Measurements from ENCODE around the gene RFX7. TPM values are rescaled to one million over a fixed set of nuclear protein-coding genes. Genes with fewer than 3 reads are reported as not detected.

The RFX7 gene
- total RNA-seq (2022; extraction: Qiagen RNA extraction) = 8.6 to 13.9 TPM (median 12.8 TPM) in 5 replicates

GRCh38 chr15:56243163-56244037 lies at the start of gene RFX7:
Gene RFX7, minus strand, starts transcription at chr15:56243879. Its CDS starts 594 bp downstream, at chr15:56243285.

Other genes with a start within 250 kb of the RFX7 start
- gene TEX9, start 121.5 kb upstream of the RFX7 start, total RNA-seq (2022; extraction: Qiagen RNA extraction) = 3.1 to 6.2 TPM (median 4.0 TPM) in 5 replicates
- gene MNS1, start 221.3 kb upstream of the RFX7 start, total RNA-seq (2022; extraction: Qiagen RNA extraction) = 2.2 to 3.6 TPM (median 2.8 TPM) in 5 replicates